HCT116 (cell line): ENCODE results near the gene PLSCR5. TPM values are rescaled to one million over a fixed set of nuclear protein-coding genes. Genes with fewer than 3 reads are reported as not detected.

Source experiments
- ATAC-seq: fragments of 200-7000 bp; cut with Tn5 transposase; 2 replicates; pipeline ENCODE4 v1.9.1; 2020; ENCODE audit warnings: mild to moderate bottlenecking, moderate library complexity
- BruUV-seq: library from RNA; stranded (reverse); fragments of 400-500 nt; replicated peaks from 2 replicates; lab custom pipeline; 2021; lab: Mats Ljungman, UMichigan
- CTCF ChIA-PET: fragments of 300-600 bp; sonication (Branson Sonifier 250); formaldehyde crosslinking; loops from one replicate; lab custom pipeline; 2021; ENCODE audit warnings: antibody characterized with exemption; lab: Charles Lee
- POLR2A ChIA-PET: fragments of 300-600, 350-600 bp; sonication (Branson Sonifier 250); formaldehyde crosslinking; loops from one replicate; lab custom pipeline; 2021; ENCODE audit warnings: antibody characterized with exemption; lab: Charles Lee
- RAD21 ChIA-PET, 2 experiments: fragments of 300-600 bp; sonication (Branson Sonifier 250); formaldehyde crosslinking; loops; one replicate each; lab custom pipeline; 2023; ENCODE audit warnings: low total read pairs in 2 of 2; ENCODE audit not compliant: uncharacterized antibody in 2 of 2, unreplicated experiment in 2 of 2, low non-redundant PET in 1 of 2; lab: Charles Lee
- DNase-seq: peaks from one replicate; pipeline ENCODE4 v3.0.0-alpha.2; 2010; ENCODE audit warnings: low read depth, low spot score
- H2AFZ ChIP-seq: fragments of 200-600 bp; shearing (Covaris generic), sonication (generic); 2 replicates; pipeline ENCODE4 v1.6.1; 2017; ENCODE audit warnings: low read depth, mixed run types, mixed read lengths, antibody characterized with exemption, low read length; ENCODE audit not compliant: poor library complexity, severe bottlenecking
- H3K27ac ChIP-seq: 2 replicates; pipeline ENCODE4 v1.5.1; 2012; ENCODE audit warnings: low read depth, low read length
- H3K27me3 ChIP-seq: fragments of 200-600 bp; sonication (generic); 2 replicates; pipeline ENCODE4 v1.6.1; 2016; ENCODE audit warnings: mixed run types, low read length, mixed read lengths; ENCODE audit not compliant: insufficient read depth
- H3K36me3 ChIP-seq, 2 experiments: fragments of 200-500 bp in 1 of 2; fragments of 200-600 bp in 1 of 2; sonication (Bioruptor generic) in 1 of 2; sonication (generic) in 1 of 2; 2 replicates each; pipeline versions ENCODE4 v1.5.1 to v1.6.1; 2014 to 2016; ENCODE audit warnings: low read length in 2 of 2, inconsistent platforms in 1 of 2, mixed read lengths in 1 of 2, mixed run types in 1 of 2; ENCODE audit not compliant: insufficient read depth in 2 of 2, control insufficient read depth in 1 of 2
- H3K4me1 ChIP-seq, 2 experiments: fragments of 200-600 bp in 1 of 2; sonication (generic) in 1 of 2; 2 replicates each; pipeline versions ENCODE4 v1.5.1 to v1.6.1; 2012 to 2017; ENCODE audit warnings: low read length in 2 of 2, inconsistent platforms in 1 of 2, mild to moderate bottlenecking in 1 of 2, mixed read lengths in 1 of 2, mixed run types in 1 of 2, moderate library complexity in 1 of 2; ENCODE audit not compliant: insufficient read depth in 2 of 2, control insufficient read depth in 1 of 2
- H3K4me2 ChIP-seq: fragments of 200-600 bp; sonication (generic); 2 replicates; pipeline ENCODE4 v1.6.1; 2017; ENCODE audit warnings: mixed run types, low read length, mixed read lengths
- H3K4me3 ChIP-seq, 2 experiments: fragments of 200-600 bp in 1 of 2; sonication (generic) in 1 of 2; replicated peaks in 1 of 2; 2 replicates each; pipeline ENCODE4 v1.5.1; 2011 to 2016; ENCODE audit warnings: low read length in 2 of 2, control low read depth in 1 of 2, low read depth in 1 of 2, mild to moderate bottlenecking in 1 of 2, mixed read lengths in 1 of 2, mixed run types in 1 of 2
- H3K79me2 ChIP-seq: fragments of 200-600 bp; sonication (generic); 2 replicates; pipeline ENCODE4 v1.6.1; 2017; ENCODE audit warnings: mild to moderate bottlenecking, mixed run types, low read length, moderate library complexity, mixed read lengths; ENCODE audit not compliant: insufficient read depth
- H3K9ac ChIP-seq: fragments of 200-600 bp; sonication (generic); 2 replicates; pipeline ENCODE4 v1.6.1; 2016; ENCODE audit warnings: low read length, mixed read lengths
- H3K9me2 ChIP-seq: fragments of 200-600 bp; sonication (generic), shearing (Covaris generic); 2 replicates; pipeline ENCODE4 v1.6.1; 2017; ENCODE audit warnings: mixed run types, mild to moderate bottlenecking, moderate library complexity; ENCODE audit not compliant: insufficient read depth
- H3K9me3 ChIP-seq, 2 experiments: fragments of 200-500 bp in 1 of 2; fragments of 200-600 bp in 1 of 2; sonication (Bioruptor generic) in 1 of 2; sonication (generic) in 1 of 2; 2 replicates each; pipeline ENCODE4 v1.6.1; 2014 to 2017; ENCODE audit warnings: low read length in 2 of 2, mixed read lengths in 2 of 2, inconsistent platforms in 1 of 2, low read depth in 1 of 2, mild to moderate bottlenecking in 1 of 2, mixed run types in 1 of 2, moderate library complexity in 1 of 2; ENCODE audit not compliant: control insufficient read depth in 1 of 2, insufficient read depth in 1 of 2
- H4K20me1 ChIP-seq: fragments of 200-600 bp; sonication (generic), shearing (Covaris generic); 2 replicates; pipeline ENCODE4 v1.6.1; 2017; ENCODE audit warnings: mixed run types, mild to moderate bottlenecking, moderate library complexity; ENCODE audit not compliant: insufficient read depth
- CBX3 ChIP-seq: IDR thresholded peaks from 2 replicates; pipeline ENCODE4 v1.6.1; 2012; ENCODE audit warnings: low read depth
- CEBPB ChIP-seq: IDR thresholded peaks from 2 replicates; pipeline ENCODE4 v1.6.1; 2012; ENCODE audit warnings: low read depth
- CTCF ChIP-seq, 3 experiments: fragments of 200-600 bp in 1 of 3; sonication (generic) in 1 of 3; IDR thresholded peaks in 2 of 3; conservative IDR thresholded peaks in 1 of 3; 2 replicates each; pipeline ENCODE4 v1.5.1; 2012 to 2017; ENCODE audit warnings: low read depth in 2 of 3, low read length in 2 of 3, antibody characterized with exemption in 1 of 3, borderline replicate concordance in 1 of 3, control low read depth in 1 of 3, mild to moderate bottlenecking in 1 of 3, mixed read lengths in 1 of 3, mixed run types in 1 of 3, moderate library complexity in 1 of 3; ENCODE audit not compliant: insufficient read depth in 1 of 3
- EGR1 ChIP-seq: IDR thresholded peaks from 2 replicates; pipeline ENCODE4 v1.6.1; 2012; ENCODE audit warnings: low read depth
- EZH2 ChIP-seq: fragments of 200-600 bp; sonication (generic); IDR thresholded peaks from 2 replicates; pipeline ENCODE4 v1.6.1; 2017; ENCODE audit warnings: antibody characterized with exemption, mixed run types
- JUND ChIP-seq: IDR thresholded peaks from 2 replicates; pipeline ENCODE4 v1.6.1; 2012
- POLR2A ChIP-seq: IDR thresholded peaks from 2 replicates; pipeline ENCODE4 v1.7.0; 2011; ENCODE audit warnings: borderline replicate concordance; ENCODE audit not compliant: insufficient read depth, insufficient read length; ENCODE audit errors: extremely low read depth
- POLR2AphosphoS5 ChIP-seq: IDR thresholded peaks from 2 replicates; pipeline ENCODE4 v1.6.1; 2011; ENCODE audit warnings: mild to moderate bottlenecking, low read depth, low read length, moderate library complexity
- RAD21 ChIP-seq: IDR thresholded peaks from 2 replicates; pipeline ENCODE4 v1.6.1; 2012; ENCODE audit warnings: low read depth, mild to moderate bottlenecking
- SIN3A ChIP-seq: IDR thresholded peaks from 2 replicates; pipeline ENCODE4 v1.6.1; 2012; ENCODE audit warnings: low read depth
- TCF7L2 ChIP-seq: IDR thresholded peaks from 2 replicates; pipeline ENCODE4 v1.7.0; 2011; ENCODE audit warnings: borderline replicate concordance, inconsistent platforms; ENCODE audit not compliant: insufficient read depth, insufficient read length; ENCODE audit errors: extremely low read depth
- YY1 ChIP-seq: IDR thresholded peaks from 2 replicates; pipeline ENCODE4 v1.6.1; 2011; ENCODE audit warnings: low read length, low read depth, moderate library complexity, mild to moderate bottlenecking; ENCODE audit not compliant: insufficient replicate concordance; ENCODE audit errors: extremely low read depth
- intact Hi-C: fragments of 100-400 bp; cut with micrococcal nuclease; formaldehyde crosslinking; loops from 2 replicates; pipeline ENCODE4 v1.10.0; 2022
- total RNA-seq: library from RNA; stranded (reverse); gene quantifications from one replicate; pipeline ENCODE4 v1.2.1, GENCODE V29; 2021; ENCODE audit not compliant: unreplicated experiment
- TF ChIP-seq, protein P1 (sequence below): IDR thresholded peaks from 2 replicates; pipeline ENCODE4 v1.6.1; 2011; ENCODE audit warnings: mild to moderate bottlenecking, low read length, moderate library complexity; ENCODE audit not compliant: insufficient replicate concordance; ENCODE audit errors: extremely low read depth
- TF ChIP-seq, protein P2 (sequence below): IDR thresholded peaks from 2 replicates; pipeline ENCODE4 v1.6.1; 2012; ENCODE audit warnings: low read depth
- TF ChIP-seq, protein P3 (sequence below): IDR thresholded peaks from 2 replicates; pipeline ENCODE4 v1.6.1; 2012

PLSCR5 gene
- total RNA-seq, 1 experiment from 2014 or later, result not detected

- no peaks in the 10 kb centered on the region for H3K27me3 ChIP-seq
- H3K9me2 ChIP-seq, result no peaks in the 10 kb centered on the region
- BruUV-seq, result no TSS peak
- peak; percentile 16 for DNase-seq
- H3K4me1 ChIP-seq, result no peaks in the 10 kb centered on the region
- H3K4me3 ChIP-seq, result no peak overlapping the region
- RAD21 ChIA-PET, result no interaction called here
- CTCF ChIA-PET, result interaction anchor here (0.9 to 2.5 kb wide), 9 partner anchors 8 to 268 kb away, joined by 3 to 15 read pairs (median 6); no protein-coding TSS in a partner anchor
- H3K9ac ChIP-seq, result no peak overlapping the region
- H4K20me1 ChIP-seq, result no peaks in the 10 kb centered on the region
- intact Hi-C loops, result loop anchor here (5.0 to 10.0 kb wide), 2 partner anchors 597 to 1870 kb away; no protein-coding TSS in a partner anchor
- TF ChIP-seq CBX3 (no peak), POLR2A (no peak), CEBPB (no peak), EZH2 (no peak), CTCF (IDR thresholded peaks at IDR 0.05 in 2 of 3, conservative IDR thresholded peaks at IDR 0.05 in 1 of 3; ENCODE audit: borderline replicate concordance in 1 of 3, insufficient read depth in 1 of 3, low read depth in 2 of 3, low read length in 2 of 3) (peak; percentile 30 to 41 (median 39); a peak in 3 of 6 replicates), EGR1 (no peak), JUND (no peak), POLR2AphosphoS5 (no peak), TCF7L2 (no peak), YY1 (no peak), SIN3A (no peak), RAD21 (peak; percentile 32; the same call in 1 of the 2 replicates)
- TF ChIP-seq, protein P1, sequence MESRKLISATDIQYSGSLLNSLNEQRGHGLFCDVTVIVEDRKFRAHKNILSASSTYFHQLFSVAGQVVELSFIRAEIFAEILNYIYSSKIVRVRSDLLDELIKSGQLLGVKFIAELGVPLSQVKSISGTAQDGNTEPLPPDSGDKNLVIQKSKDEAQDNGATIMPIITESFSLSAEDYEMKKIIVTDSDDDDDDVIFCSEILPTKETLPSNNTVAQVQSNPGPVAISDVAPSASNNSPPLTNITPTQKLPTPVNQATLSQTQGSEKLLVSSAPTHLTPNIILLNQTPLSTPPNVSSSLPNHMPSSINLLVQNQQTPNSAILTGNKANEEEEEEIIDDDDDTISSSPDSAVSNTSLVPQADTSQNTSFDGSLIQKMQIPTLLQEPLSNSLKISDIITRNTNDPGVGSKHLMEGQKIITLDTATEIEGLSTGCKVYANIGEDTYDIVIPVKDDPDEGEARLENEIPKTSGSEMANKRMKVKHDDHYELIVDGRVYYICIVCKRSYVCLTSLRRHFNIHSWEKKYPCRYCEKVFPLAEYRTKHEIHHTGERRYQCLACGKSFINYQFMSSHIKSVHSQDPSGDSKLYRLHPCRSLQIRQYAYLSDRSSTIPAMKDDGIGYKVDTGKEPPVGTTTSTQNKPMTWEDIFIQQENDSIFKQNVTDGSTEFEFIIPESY, result no peak
- TF ChIP-seq, protein P2, sequence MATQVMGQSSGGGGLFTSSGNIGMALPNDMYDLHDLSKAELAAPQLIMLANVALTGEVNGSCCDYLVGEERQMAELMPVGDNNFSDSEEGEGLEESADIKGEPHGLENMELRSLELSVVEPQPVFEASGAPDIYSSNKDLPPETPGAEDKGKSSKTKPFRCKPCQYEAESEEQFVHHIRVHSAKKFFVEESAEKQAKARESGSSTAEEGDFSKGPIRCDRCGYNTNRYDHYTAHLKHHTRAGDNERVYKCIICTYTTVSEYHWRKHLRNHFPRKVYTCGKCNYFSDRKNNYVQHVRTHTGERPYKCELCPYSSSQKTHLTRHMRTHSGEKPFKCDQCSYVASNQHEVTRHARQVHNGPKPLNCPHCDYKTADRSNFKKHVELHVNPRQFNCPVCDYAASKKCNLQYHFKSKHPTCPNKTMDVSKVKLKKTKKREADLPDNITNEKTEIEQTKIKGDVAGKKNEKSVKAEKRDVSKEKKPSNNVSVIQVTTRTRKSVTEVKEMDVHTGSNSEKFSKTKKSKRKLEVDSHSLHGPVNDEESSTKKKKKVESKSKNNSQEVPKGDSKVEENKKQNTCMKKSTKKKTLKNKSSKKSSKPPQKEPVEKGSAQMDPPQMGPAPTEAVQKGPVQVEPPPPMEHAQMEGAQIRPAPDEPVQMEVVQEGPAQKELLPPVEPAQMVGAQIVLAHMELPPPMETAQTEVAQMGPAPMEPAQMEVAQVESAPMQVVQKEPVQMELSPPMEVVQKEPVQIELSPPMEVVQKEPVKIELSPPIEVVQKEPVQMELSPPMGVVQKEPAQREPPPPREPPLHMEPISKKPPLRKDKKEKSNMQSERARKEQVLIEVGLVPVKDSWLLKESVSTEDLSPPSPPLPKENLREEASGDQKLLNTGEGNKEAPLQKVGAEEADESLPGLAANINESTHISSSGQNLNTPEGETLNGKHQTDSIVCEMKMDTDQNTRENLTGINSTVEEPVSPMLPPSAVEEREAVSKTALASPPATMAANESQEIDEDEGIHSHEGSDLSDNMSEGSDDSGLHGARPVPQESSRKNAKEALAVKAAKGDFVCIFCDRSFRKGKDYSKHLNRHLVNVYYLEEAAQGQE, result no peak
- TF ChIP-seq, protein P3, sequence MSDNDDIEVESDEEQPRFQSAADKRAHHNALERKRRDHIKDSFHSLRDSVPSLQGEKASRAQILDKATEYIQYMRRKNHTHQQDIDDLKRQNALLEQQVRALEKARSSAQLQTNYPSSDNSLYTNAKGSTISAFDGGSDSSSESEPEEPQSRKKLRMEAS, result no peak
- no peak overlapping the region for H3K27ac ChIP-seq
- peak; percentile 66; the same call in 1 of the 2 replicates for ATAC-seq
- H3K36me3 ChIP-seq, result no peaks in the 10 kb centered on the region
- peak overlapping the region; percentile 69 for H2AFZ ChIP-seq
- no peaks in the 10 kb centered on the region for H3K9me3 ChIP-seq
- H3K4me2 ChIP-seq, result no peak overlapping the region
- H3K79me2 ChIP-seq, result no peaks in the 10 kb centered on the region
- POLR2A ChIA-PET, result no interaction called here
These were observed 10.2 kb downstream of the PLSCR5 start for GRCh38 chr3:146594843-146595482.
